Progenitor cell of endocrine pancreas (in vitro differentiated cells): ENCODE results near the gene MYO7A. TPM values are rescaled to one million over a fixed set of nuclear protein-coding genes. Genes with fewer than 3 reads are reported as not detected.

Experiments
- DNase-seq: peaks from one replicate; pipeline ENCODE4 v3.0.0; 2021; ENCODE audit warnings: low spot score; ENCODE audit not compliant: unreplicated experiment
- H3K27ac Mint-ChIP-seq: 2 replicates; pipeline ENCODE4 v1.8.0; 2021; ENCODE audit warnings: mild to moderate bottlenecking, moderate library complexity, mixed read lengths
- H3K27me3 Mint-ChIP-seq: 2 replicates; pipeline ENCODE4 v1.8.0; 2021; ENCODE audit warnings: mixed read lengths
- H3K36me3 Mint-ChIP-seq: 2 replicates; pipeline ENCODE4 v1.8.0; 2022; ENCODE audit warnings: mixed read lengths; ENCODE audit not compliant: insufficient read depth
- H3K4me1 Mint-ChIP-seq: 2 replicates; pipeline ENCODE4 v1.8.0; 2021; ENCODE audit warnings: low read depth, mixed read lengths
- H3K4me3 Mint-ChIP-seq: 2 replicates; pipeline ENCODE4 v1.8.0; 2021; ENCODE audit warnings: low read depth, mild to moderate bottlenecking, moderate library complexity, mixed read lengths
- H3K9me3 Mint-ChIP-seq: 2 replicates; pipeline ENCODE4 v1.8.0; 2021; ENCODE audit warnings: low read depth, mixed read lengths
- total RNA-seq: library from RNA; stranded (reverse); gene quantifications from 2 replicates; pipeline ENCODE4 v1.2.1, GENCODE V29; 2021
- TF ChIP-seq, protein P1 (sequence below): fragments of 200-600 bp; sonication (generic); IDR thresholded peaks from one replicate; pipeline ENCODE4 v1.5.0; 2021; ENCODE audit warnings: antibody characterized with exemption, mild to moderate bottlenecking; ENCODE audit not compliant: unreplicated experiment

The MYO7A gene
- total RNA-seq, 1 donor from 2014 or later = 5.7 TPM

DNA sequence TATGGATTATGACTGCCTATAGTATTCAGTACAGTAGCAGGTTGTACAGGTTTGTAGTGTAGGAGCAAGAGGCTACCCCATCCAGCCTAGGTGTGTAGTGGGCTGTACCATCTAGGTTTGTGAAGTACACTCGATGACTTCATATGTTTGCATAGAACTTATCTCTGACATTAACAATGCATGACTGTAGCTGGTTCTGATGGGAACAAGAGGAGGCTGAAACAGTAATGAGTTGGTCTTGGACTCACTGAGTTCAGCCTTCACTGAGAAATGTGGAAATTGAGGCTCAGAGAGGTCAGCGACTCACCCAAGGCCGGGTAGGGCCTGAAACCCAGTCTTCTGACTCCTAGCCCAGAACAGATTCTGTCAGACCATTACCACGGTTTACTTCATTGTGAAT lies 13.0 kb downstream of the MYO7A start:
- H3K36me3 Mint-ChIP-seq = no peaks in the 10 kb centered on the region
- H3K4me3 Mint-ChIP-seq = no peak overlapping the region
- no peak for DNase-seq
- peaks cover 22% of the 10 kb centered on the region for H3K4me1 Mint-ChIP-seq
- H3K27ac Mint-ChIP-seq = no peak overlapping the region
- peaks cover 21% of the 10 kb centered on the region for H3K27me3 Mint-ChIP-seq
- TF ChIP-seq, protein P1, sequence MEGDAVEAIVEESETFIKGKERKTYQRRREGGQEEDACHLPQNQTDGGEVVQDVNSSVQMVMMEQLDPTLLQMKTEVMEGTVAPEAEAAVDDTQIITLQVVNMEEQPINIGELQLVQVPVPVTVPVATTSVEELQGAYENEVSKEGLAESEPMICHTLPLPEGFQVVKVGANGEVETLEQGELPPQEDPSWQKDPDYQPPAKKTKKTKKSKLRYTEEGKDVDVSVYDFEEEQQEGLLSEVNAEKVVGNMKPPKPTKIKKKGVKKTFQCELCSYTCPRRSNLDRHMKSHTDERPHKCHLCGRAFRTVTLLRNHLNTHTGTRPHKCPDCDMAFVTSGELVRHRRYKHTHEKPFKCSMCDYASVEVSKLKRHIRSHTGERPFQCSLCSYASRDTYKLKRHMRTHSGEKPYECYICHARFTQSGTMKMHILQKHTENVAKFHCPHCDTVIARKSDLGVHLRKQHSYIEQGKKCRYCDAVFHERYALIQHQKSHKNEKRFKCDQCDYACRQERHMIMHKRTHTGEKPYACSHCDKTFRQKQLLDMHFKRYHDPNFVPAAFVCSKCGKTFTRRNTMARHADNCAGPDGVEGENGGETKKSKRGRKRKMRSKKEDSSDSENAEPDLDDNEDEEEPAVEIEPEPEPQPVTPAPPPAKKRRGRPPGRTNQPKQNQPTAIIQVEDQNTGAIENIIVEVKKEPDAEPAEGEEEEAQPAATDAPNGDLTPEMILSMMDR = no peak
- peaks cover 3% of the 10 kb centered on the region for H3K9me3 Mint-ChIP-seq

DNA sequence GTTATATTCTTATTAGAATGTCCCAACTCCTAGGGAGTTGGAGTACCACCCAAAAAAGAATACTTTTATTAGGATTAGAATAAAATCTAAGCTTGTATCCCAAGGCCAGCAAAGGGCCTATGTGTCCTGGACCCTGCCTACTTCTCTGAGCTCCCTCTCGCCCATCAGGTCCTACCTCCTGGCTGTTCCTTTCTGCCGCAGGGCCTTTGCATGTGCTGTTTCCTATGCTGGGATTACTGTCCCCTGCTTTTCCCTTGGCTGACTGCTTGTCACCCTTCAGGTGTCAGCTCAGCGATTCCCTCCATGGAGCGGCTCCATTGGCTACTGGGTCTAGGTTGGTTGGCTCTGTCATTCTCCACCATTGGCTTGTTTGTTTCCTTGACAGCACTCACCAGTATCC lies 13.4 kb downstream of the MYO7A start:
- TF ChIP-seq, protein P1 = no peak
- Mint-ChIP-seq H3K4me3 (no peak overlapping the region), H3K4me1 (peaks cover 22% of the 10 kb centered on the region), H3K27ac (peak overlapping the region; percentile 86), H3K36me3 (no peaks in the 10 kb centered on the region), H3K9me3 (peaks cover 3% of the 10 kb centered on the region), H3K27me3 (peaks cover 22% of the 10 kb centered on the region)
- no peak for DNase-seq

DNA sequence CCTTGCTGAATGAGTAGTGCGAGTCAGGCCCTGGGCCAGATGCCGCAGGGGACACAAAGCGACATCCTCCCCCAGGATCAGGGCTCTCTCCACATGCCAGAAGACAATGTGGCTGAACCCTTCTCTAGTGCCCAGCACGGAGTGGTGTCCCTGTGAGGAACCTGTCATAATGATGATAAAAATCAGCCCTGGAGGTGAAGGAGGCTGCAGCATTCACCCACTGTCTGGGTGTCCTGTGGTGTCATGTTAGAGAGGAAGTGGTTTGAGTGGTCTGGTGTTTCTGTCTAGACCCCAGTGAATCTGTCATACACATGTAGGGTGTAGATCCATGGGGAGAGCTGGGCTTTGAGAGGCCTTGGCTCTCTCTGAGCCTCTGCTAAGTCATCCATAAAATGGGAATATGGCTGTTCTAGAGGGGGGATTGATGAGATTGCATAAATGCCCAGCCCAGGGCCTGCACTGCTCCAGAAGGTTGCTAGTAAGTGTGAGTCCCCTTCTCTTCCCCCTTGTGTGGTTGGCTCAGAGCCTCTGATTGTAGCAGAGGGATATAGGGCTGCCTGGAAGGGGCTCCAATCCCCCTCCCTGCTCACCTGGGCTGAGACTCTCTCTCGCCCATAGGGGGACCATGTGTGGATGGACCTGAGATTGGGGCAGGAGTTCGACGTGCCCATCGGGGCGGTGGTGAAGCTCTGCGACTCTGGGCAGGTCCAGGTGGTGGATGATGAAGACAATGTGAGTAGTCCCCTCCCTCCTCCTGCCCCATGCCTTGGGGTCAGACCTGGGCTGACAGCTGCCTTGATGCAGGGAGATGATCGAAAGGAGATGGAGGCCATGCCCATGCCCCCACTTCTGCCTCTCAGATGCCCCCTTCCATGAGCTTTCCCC lies 14.3 kb downstream of the MYO7A start:
- TF ChIP-seq, protein P1 = no peak
- Mint-ChIP-seq H3K9me3 (peaks cover 3% of the 10 kb centered on the region), H3K27ac (no peak overlapping the region), H3K4me3 (no peak overlapping the region), H3K27me3 (peaks cover 26% of the 10 kb centered on the region), H3K36me3 (no peaks in the 10 kb centered on the region), H3K4me1 (peaks cover 22% of the 10 kb centered on the region)
- no peak for DNase-seq

DNA sequence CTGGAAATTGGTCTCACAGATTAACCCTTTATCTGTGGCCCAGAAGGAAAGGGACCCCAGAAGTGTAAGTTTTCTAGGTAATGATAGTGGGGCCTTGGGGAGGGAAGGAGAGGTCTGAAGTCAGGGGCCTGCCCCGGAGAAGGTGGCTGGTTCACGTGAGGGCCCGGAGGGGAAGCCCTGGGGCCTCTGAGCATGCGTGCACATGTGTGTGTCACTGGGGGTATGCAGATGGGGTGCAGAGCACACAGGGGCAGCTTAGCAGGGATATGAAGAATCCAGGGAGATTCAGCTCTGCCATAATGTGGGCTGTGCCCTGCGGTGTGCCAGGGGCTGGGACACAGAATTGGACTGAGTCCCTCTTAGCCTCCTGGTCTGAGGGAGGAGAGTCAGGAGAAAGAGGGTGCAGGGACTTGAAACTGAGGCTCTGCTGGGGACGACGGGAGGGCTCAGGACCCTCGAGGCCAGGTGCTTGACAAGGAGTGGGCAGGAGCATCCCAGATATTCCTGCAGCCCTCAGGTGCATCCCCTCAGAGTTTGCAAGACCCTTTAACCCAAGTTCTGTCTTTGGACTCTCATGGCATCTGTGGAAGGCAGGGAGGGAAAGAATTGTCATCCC lies 15.5 kb downstream of the MYO7A start:
- TF ChIP-seq, protein P1 = no peak
- no peak for DNase-seq
- Mint-ChIP-seq H3K4me1 (peaks cover 28% of the 10 kb centered on the region), H3K36me3 (no peaks in the 10 kb centered on the region), H3K27ac (no peak overlapping the region), H3K4me3 (no peak overlapping the region), H3K9me3 (peaks cover 3% of the 10 kb centered on the region), H3K27me3 (peaks cover 37% of the 10 kb centered on the region)

DNA sequence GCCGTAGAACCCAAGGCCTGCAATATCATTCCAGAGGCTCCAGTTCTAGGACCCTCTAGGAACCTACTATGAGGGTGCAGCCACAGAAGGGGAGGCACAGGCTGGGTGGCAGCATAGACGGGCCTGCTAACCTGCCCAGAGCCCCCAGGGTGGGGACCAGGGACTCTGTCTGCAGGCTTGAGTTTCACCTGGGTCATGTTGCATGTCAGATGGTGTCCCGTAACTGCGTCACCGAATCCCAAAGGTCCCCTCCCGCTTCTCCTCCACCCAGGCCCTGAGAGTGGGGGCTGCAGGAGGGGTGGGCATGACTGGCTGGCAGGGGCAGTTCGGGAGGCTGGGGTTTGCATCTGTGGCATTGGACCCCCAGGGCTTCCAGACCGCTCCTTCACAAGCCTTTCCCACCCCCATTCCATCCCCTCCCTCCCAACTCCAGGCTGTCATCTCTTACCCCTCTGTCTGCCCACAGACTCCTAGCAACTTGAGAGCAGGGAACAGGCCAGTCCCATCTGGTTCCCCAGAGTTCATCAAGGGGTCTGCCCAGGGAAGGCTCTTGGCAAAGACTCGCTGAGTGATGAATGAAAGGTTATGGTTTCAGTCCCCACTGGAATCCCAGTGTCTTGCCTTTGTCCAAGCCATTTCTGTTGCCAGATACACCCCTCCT lies 16.3 kb downstream of the MYO7A start:
- TF ChIP-seq, protein P1 = no peak
- Mint-ChIP-seq H3K4me3 (no peak overlapping the region), H3K36me3 (no peaks in the 10 kb centered on the region), H3K27me3 (peaks cover 44% of the 10 kb centered on the region), H3K27ac (no peak overlapping the region), H3K9me3 (peaks cover 3% of the 10 kb centered on the region), H3K4me1 (peaks cover 28% of the 10 kb centered on the region)
- DNase-seq = no peak
